Measurements from ENCODE around the gene AIMP2. TPM values are rescaled to one million over a fixed set of nuclear protein-coding genes. Genes with fewer than 3 reads are reported as not detected.

AIMP2 gene
- total RNA-seq, 2 donors from 2014 or later, result 48.6 to 60.1 TPM

DNA sequence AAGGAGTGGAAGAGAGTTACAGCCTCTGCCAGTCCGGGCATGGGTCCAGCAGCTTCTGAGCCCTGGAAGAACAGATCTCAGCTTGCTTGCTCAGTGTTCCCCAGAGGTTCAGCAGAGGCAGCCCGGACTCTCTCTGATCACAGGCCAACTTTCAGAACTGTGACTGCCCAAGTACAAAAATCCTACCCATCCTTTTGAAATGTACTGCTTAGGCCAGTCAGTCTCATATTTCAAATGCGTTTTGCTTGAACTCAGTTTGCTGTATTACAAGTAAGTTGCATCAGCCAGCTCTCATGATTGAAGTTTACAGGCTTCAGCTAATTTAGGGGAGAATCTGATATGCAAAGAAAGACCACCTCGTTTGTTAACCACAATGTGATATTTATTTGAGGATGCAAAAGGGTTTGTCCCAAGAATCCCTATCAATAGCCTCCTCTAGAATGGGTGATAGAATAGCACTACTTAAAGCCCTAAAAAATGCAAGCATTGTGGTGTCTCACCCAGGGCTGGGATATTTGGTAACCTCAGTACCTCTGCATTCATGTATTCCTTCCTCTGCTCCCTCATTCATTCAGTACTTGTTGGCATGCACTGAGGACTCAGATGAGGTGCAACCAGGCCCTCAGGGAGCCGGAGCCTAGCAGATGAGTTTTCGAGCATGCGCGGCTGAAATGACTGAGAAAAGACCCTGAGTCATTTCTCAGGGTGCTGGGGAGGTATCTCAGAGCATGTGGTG, 7.0 kb downstream of the AIMP2 start:
- Mint-ChIP-seq H3K4me1 (peaks cover 14% of the 10 kb centered on the region), H3K27me3 (ENCODE audit: insufficient read depth) (no peaks in the 10 kb centered on the region), H3K27ac (peak overlapping the region; percentile 38), H3K9me3 (no peaks in the 10 kb centered on the region), H3K4me3 (no peak overlapping the region), H3K36me3 (ENCODE audit: low read depth) (peaks cover 67% of the 10 kb centered on the region)
- peaks cover 70% of the 10 kb centered on the region for H3K36me3 ChIP-seq (ENCODE audit: control insufficient read depth, insufficient read depth, low read length)
- H3K9me3 ChIP-seq (ENCODE audit: control insufficient read depth, low read length), result no peaks in the 10 kb centered on the region
- DNase-seq, result no peak
- 93 to 98% methylated on average over 7 to 8 of the region's 8 CpGs for WGBS, 2 experiments (ENCODE audit: insufficient coverage in 1 of 2, insufficient read length in 1 of 2)
- H3K4me1 ChIP-seq (ENCODE audit: control insufficient read depth, insufficient read depth, low read length), result no peaks in the 10 kb centered on the region
- no peak overlapping the region for H3K27ac ChIP-seq (ENCODE audit: low read depth, low read length)
- no peaks in the 10 kb centered on the region for H3K27me3 ChIP-seq (ENCODE audit: control insufficient read depth, insufficient read depth, low read length, poor library complexity, severe bottlenecking)
- no peak for TF ChIP-seq CTCF (conservative IDR thresholded peaks at IDR 0.05)
- H3K9ac ChIP-seq (ENCODE audit: extremely low read depth, low read length, poor library complexity, severe bottlenecking), result no peak overlapping the region
- H3K4me3 ChIP-seq (ENCODE audit: low read length), result no peak overlapping the region

- peak overlapping the region; percentile 38 for H3K27ac Mint-ChIP-seq
- Histone ChIP-seq H3K4me3 (ENCODE audit: low read length) (no peak overlapping the region), H3K27me3 (ENCODE audit: control insufficient read depth, insufficient read depth, low read length, poor library complexity, severe bottlenecking) (no peaks in the 10 kb centered on the region), H3K9me3 (ENCODE audit: control insufficient read depth, low read length) (no peaks in the 10 kb centered on the region), H3K4me1 (ENCODE audit: control insufficient read depth, insufficient read depth, low read length) (no peaks in the 10 kb centered on the region), H3K27ac (ENCODE audit: low read depth, low read length) (no peak overlapping the region), H3K9ac (ENCODE audit: extremely low read depth, low read length, poor library complexity, severe bottlenecking) (no peak overlapping the region), H3K36me3 (ENCODE audit: control insufficient read depth, insufficient read depth, low read length) (peaks cover 70% of the 10 kb centered on the region)
- no peak for DNase-seq
- no peaks in the 10 kb centered on the region for H3K9me3 Mint-ChIP-seq
- H3K4me1 Mint-ChIP-seq, result peaks cover 14% of the 10 kb centered on the region
- 95% methylated on average over 4 to 8 of the region's 8 CpGs for WGBS, 2 experiments (ENCODE audit: insufficient coverage in 1 of 2, insufficient read length in 1 of 2)
- no peak for TF ChIP-seq CTCF (conservative IDR thresholded peaks at IDR 0.05)
- no peaks in the 10 kb centered on the region for H3K27me3 Mint-ChIP-seq (ENCODE audit: insufficient read depth)
- peaks cover 73% of the 10 kb centered on the region for H3K36me3 Mint-ChIP-seq (ENCODE audit: low read depth)
- H3K4me3 Mint-ChIP-seq, result no peak overlapping the region
These were observed 7.5 kb downstream of the AIMP2 start for GRCh38 chr7:6016653-6016966.

GRCh38 chr7:6020371-6021286, 11.6 kb downstream of the AIMP2 start:
- H3K27ac Mint-ChIP-seq, result peak overlapping the region; percentile 27
- peaks cover 91% of the 10 kb centered on the region for H3K36me3 Mint-ChIP-seq (ENCODE audit: low read depth)
- H3K36me3 ChIP-seq (ENCODE audit: control insufficient read depth, insufficient read depth, low read length), result peaks cover 93% of the 10 kb centered on the region
- no peak overlapping the region for H3K4me3 ChIP-seq (ENCODE audit: low read length)
- WGBS, 2 experiments (ENCODE audit: insufficient coverage in 1 of 2, insufficient read length in 1 of 2), result 95 to 97% methylated on average over 9 to 11 of the region's 11 CpGs
- no peak overlapping the region for H3K4me3 Mint-ChIP-seq
- no peaks in the 10 kb centered on the region for H3K9me3 ChIP-seq (ENCODE audit: control insufficient read depth, low read length)
- no peaks in the 10 kb centered on the region for H3K9me3 Mint-ChIP-seq
- H3K27me3 Mint-ChIP-seq (ENCODE audit: insufficient read depth), result no peaks in the 10 kb centered on the region
- no peak overlapping the region for H3K27ac ChIP-seq (ENCODE audit: low read depth, low read length)
- no peak for TF ChIP-seq CTCF (conservative IDR thresholded peaks at IDR 0.05)
- H3K9ac ChIP-seq (ENCODE audit: extremely low read depth, low read length, poor library complexity, severe bottlenecking), result no peak overlapping the region
- H3K4me1 ChIP-seq (ENCODE audit: control insufficient read depth, insufficient read depth, low read length), result no peaks in the 10 kb centered on the region
- no peak for DNase-seq
- H3K4me1 Mint-ChIP-seq, result no peaks in the 10 kb centered on the region
- no peaks in the 10 kb centered on the region for H3K27me3 ChIP-seq (ENCODE audit: control insufficient read depth, insufficient read depth, low read length, poor library complexity, severe bottlenecking)

Data from endodermal cell (in vitro differentiated cells).